ENCODE measurements around the gene CLIC4. TPM values are rescaled to one million over a fixed set of nuclear protein-coding genes. Genes with fewer than 3 reads are reported as not detected.

CLIC4 gene
- total RNA-seq, 1 donor from 2014 or later, result 120 TPM

DNA sequence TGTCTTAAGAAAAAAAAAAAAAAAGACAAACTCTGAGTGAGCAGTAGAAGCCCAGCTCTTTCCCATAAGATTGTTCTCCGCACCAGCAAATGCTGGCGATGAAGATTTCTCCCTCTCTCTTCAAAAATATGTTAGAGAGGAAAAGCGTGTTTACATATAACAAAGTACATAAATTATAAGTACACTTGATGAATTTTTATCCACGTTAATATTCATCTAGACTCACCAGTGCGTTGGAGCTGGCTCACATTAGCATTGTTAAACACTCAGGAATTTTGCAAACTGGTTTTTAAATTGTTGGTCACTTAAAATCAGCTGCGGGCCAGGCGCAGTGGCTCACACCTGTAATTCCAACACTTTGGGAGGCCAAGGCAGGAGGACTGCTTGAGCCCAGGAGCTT lies 128.8 kb downstream of the CLIC4 start:
- no peak for FAIRE-seq
- H3K27me3 ChIP-seq (ENCODE audit: control insufficient read depth, insufficient read depth, low read length), result peaks cover 3% of the 10 kb centered on the region
- TF ChIP-seq, protein P1, sequence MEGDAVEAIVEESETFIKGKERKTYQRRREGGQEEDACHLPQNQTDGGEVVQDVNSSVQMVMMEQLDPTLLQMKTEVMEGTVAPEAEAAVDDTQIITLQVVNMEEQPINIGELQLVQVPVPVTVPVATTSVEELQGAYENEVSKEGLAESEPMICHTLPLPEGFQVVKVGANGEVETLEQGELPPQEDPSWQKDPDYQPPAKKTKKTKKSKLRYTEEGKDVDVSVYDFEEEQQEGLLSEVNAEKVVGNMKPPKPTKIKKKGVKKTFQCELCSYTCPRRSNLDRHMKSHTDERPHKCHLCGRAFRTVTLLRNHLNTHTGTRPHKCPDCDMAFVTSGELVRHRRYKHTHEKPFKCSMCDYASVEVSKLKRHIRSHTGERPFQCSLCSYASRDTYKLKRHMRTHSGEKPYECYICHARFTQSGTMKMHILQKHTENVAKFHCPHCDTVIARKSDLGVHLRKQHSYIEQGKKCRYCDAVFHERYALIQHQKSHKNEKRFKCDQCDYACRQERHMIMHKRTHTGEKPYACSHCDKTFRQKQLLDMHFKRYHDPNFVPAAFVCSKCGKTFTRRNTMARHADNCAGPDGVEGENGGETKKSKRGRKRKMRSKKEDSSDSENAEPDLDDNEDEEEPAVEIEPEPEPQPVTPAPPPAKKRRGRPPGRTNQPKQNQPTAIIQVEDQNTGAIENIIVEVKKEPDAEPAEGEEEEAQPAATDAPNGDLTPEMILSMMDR (IDR thresholded peaks at IDR 0.05; ENCODE audit: insufficient read depth, low read length, severe bottlenecking), result no peak
- DNase-seq (ENCODE audit: low read depth), result no peak
- H3K36me3 ChIP-seq (ENCODE audit: control insufficient read depth, insufficient read depth, low read length), result no peaks in the 10 kb centered on the region
- H3K4me3 ChIP-seq (ENCODE audit: low read depth, low read length), result no peak overlapping the region

DNA sequence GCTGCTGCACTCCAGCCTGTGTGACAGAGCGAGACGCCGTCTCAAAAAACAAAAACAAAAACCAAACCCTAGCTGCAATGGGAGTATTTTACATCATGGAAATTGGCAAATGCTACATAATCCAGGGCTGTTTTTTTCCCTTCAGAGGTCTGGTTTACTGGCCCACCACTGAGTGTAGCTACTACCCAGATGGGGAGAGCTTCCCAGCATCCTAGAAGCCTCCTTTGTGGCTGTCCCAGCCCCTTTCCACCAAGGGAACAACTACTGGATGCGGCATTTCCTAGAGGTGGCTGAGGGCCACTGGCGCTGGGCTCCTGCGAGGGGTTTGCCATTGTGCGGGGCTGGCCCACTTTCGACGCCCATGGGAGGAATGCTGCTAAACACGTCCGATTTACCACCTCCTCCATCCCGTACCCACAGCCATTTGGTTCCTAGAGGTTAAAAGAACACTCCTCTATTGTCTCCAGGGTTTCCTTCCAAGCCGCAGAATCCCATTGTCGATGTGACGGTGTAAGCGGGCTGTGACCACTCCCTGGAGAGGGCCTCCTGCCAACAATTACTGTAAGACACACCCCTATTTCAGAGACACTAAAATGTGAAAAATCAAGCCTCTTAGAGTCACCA lies 129.5 kb downstream of the CLIC4 start:
- FAIRE-seq, result no peak
- Histone ChIP-seq H3K4me3 (ENCODE audit: low read depth, low read length) (no peak overlapping the region), H3K27me3 (ENCODE audit: control insufficient read depth, insufficient read depth, low read length) (peaks cover 4% of the 10 kb centered on the region), H3K36me3 (ENCODE audit: control insufficient read depth, insufficient read depth, low read length) (no peaks in the 10 kb centered on the region)
- DNase-seq (ENCODE audit: low read depth), result peak; percentile 14
- TF ChIP-seq, protein P1 (IDR thresholded peaks at IDR 0.05; ENCODE audit: insufficient read depth, low read length, severe bottlenecking), result no peak

DNA sequence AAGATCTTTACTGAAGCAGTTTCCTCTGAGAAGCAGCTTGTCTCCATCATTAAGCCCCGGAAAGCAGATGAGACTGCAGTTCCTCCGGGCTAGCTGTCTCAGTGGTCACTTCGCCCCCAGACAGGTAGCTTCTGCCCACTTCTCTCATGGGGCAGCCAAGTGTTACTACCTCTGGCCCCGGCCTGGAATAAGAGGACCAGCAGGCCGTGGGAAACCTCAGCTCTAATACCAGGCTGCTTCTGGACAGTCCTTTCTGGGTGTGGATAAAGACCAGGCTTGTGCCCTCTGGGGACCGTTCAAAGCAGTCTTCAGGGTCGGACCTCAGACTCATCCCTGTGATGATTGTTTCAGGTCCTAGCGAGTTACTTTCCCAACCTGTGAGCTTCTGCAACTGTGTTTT lies 130.0 kb downstream of the CLIC4 start:
- DNase-seq (ENCODE audit: low read depth), result no peak
- no peak for FAIRE-seq
- Histone ChIP-seq H3K4me3 (ENCODE audit: low read depth, low read length) (no peak overlapping the region), H3K36me3 (ENCODE audit: control insufficient read depth, insufficient read depth, low read length) (no peaks in the 10 kb centered on the region), H3K27me3 (ENCODE audit: control insufficient read depth, insufficient read depth, low read length) (peaks cover 4% of the 10 kb centered on the region)
- TF ChIP-seq, protein P1 (IDR thresholded peaks at IDR 0.05; ENCODE audit: insufficient read depth, low read length, severe bottlenecking), result no peak

DNA sequence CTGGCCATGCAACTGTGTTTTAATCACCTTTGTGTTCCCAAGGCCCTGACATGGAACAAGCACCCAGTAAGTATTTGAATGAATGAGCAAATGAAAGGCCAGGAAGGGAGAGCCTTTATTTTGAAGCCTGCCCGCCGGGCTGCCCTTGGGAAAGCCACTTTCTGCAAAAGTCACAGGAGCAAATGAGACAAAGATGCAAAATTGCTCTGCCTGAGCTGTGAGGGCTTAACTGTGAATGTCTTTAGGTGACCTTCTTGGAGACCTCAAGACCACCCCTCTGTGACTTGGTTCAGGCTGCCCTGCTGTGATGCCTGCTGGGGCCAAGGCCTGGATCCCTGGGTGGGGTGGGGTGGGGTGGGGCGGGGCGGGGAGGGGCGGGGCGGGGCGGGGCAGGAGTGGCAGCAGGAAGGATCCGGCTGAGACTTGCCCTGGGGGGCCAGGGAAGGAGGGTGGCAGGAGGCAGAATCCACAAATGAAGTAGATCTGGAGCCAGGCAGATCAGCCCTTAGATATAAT lies 130.8 kb downstream of the CLIC4 start:
- Histone ChIP-seq H3K27me3 (ENCODE audit: control insufficient read depth, insufficient read depth, low read length) (peaks cover 4% of the 10 kb centered on the region), H3K4me3 (ENCODE audit: low read depth, low read length) (no peak overlapping the region), H3K36me3 (ENCODE audit: control insufficient read depth, insufficient read depth, low read length) (no peaks in the 10 kb centered on the region)
- TF ChIP-seq, protein P1 (IDR thresholded peaks at IDR 0.05; ENCODE audit: insufficient read depth, low read length, severe bottlenecking), result no peak
- FAIRE-seq (no peak), DNase-seq (ENCODE audit: low read depth) (no peak)

DNA sequence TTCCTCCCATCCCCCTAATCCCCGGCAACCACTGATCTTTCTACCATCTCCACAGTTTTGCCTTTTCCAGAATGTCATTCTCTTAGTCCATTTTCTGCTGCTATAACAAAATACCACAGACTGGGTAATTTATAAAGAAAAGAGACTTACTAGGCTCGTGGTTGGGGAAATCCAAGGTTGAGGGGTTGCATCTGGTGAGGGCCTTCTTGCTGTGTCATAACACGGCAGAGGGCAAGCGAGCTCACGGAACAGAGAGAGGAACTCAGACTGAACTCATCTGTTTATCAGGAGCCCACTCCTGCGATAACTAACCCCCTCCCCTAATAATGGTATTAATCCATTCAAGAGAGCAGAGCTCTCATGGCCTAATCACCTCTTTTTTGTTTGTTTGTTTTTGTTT lies 132.8 kb downstream of the CLIC4 start:
- no peak for FAIRE-seq
- Histone ChIP-seq H3K4me3 (ENCODE audit: low read depth, low read length) (no peak overlapping the region), H3K27me3 (ENCODE audit: control insufficient read depth, insufficient read depth, low read length) (peaks cover 1% of the 10 kb centered on the region), H3K36me3 (ENCODE audit: control insufficient read depth, insufficient read depth, low read length) (no peaks in the 10 kb centered on the region)
- TF ChIP-seq, protein P1 (IDR thresholded peaks at IDR 0.05; ENCODE audit: insufficient read depth, low read length, severe bottlenecking), result no peak
- no peak for DNase-seq (ENCODE audit: low read depth)
